ENCODE data around the gene KCNQ1.

The KCNQ1 gene

DNA sequence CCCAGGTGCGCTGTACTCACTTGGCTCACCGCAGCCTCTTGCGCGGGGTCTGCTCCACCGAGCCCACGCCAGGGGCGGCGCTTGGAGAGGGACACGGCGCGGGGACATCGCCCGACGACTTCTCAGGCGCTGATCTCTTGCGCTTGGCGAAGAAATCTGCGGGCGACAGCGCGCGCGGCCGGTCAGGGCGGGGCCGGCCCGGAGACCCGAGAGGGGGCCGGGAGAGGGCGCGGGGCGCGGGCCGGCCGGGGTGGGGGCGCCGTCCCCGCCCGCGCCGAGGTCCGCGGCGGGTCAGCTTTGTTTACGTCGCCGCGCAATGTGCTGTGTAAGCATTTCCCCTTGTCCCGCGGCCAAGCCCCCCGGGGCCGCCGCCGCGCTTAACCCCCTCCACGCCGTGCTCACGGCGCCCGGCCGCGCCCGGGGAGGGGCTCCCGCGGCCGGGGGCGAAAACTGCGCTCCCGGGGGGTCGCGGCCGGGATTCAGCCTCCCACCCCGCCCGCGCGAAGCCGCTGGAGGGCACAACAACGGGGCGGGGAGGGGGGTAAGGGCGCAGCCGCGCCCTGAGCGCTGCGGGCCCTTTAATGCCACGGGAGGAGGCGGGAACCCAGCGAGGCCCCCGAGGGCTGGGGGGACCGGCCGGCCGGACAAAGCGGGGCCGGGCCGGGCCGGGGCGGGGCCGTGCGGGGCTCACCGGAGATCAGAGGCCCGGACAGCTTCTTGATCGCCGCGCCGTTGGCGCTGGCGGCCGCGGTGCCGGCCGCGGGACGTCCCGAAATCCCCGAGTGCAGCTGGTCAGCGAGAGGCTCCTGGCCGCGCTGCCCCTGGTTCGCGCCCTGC is 439.4 kb downstream of the KCNQ1 start:
- no peak for DNase-seq

- DNase-seq, result no peak
These were observed 440.3 kb downstream of the KCNQ1 start for GRCh38 chr11:2885017-2885677.

- DNase-seq, result no peak
These were observed 440.9 kb downstream of the KCNQ1 start, which contains the start of gene CDKN1C for GRCh38 chr11:2885678-2886081. TSS of gene CDKN1C (minus strand) at chr11:2885775. CDS start at chr11:2885456, 319 bp downstream.

DNA sequence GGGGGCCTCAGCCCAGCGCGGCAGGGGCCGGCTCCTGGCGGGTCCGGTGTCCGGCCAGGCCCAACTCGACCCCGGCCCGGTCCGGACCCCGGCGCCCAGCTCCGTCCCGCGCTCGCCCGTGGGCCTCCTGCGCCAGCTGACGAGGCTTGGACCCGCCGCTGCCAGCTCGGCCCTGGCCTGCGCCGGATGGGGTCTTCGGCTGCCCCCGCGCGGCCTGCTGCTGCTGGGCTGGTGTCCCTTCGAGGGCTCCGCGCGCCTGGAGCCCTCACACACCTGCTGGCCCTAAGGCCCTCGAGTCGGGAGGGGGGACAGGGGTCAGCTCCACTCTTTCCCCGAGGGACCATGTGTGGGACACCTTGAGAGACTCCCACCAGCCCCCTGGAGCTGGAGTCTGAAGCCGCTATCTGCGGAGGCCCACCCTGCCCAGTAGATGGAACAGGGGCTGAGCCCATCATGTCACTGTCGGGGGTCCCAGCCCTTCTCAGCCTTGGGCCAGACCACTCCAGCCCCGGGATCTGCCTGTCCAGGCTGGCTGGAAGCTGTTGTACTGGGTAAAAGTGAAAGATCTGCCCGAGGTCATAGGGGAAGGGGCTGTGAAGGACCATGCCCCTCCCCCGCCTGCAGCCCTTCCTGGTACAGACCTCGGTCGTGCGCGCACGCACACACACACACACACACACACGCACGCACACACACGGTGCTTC is 441.5 kb downstream of the KCNQ1 start:
- DNase-seq, result no peak

GRCh38 chr11:2886936-2887335 is 442.1 kb downstream of the KCNQ1 start:
- DNase-seq, result no peak

DNA sequence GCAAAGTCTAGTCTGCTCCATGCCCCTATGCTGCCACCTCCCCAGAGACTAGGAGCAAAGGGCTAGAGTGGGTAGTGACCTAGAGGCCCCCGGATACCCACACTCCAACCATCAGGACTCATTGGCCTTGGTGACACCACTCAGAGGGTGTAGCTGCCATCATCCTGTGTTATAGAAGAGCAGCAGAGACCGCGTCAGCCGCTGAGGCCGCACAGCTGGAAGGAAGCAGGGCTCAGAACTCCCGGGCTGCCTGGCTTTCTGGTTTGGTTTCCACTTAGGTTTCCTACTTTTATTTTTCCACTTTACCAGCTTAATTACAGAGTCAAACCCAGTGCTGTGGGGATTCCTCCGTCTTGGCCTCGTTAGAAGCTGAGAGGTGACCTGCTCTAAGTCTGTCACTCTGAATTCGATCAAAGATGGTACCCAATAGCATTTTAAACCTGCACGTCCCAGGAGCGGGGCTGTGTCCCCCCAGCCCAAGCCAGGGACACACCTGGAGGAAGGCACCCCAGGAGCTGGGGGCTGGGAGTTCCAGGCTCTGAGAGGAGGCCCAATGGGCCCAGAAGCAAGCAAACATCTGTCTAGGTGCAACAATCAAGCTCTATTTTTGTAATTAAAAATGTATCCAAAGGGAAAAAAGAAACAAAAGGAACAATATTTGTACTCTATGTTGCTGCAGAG is 442.8 kb downstream of the KCNQ1 start:
- no peak for DNase-seq

- DNase-seq, result peak; percentile 28
These were observed 443.6 kb downstream of the KCNQ1 start for GRCh38 chr11:2888266-2888968.

DNA sequence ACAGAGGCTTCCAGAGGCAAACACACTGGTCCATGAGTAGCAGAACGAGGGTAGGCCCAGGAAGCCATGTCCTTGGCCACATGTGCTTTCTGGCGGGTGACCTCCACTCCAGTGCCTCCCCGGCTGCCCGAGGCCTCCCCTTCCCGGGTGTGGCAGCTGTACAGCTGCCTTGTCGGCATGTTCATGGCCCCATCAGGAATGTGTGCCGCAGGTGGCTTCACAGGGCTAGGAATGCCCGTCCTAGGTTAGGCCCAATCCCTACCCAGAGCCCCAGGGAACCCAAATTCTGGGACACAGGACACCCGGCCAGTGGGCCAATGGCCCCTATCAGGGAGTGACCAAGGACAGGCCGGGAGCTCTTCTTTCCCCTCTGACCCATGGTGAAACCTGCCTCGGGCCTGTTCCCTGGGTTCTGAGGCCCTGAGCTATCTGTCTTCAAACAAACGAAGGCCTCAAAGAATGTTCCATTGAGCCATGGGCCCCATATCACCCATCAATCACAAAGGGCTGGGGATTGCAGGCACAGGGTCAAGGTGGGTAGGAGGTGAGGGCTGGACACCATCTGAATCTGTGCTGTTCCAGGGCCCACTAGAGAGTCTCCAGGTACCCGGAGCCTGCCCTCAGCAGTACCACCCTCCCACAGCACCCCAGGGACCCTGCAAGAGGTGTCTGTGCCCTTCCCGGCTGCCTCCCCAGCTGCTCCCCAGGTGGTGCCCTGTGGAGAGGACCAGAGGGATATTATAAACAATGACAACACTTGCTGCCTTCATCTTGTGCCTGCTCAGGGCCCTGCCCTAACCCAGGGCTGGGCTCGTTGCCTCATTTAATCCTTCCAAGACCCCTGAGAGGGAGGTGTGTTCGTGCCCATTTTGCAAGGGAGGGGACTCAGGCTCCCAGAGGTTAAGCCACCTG is 444.8 kb downstream of the KCNQ1 start:
- DNase-seq, result no peak

DNA sequence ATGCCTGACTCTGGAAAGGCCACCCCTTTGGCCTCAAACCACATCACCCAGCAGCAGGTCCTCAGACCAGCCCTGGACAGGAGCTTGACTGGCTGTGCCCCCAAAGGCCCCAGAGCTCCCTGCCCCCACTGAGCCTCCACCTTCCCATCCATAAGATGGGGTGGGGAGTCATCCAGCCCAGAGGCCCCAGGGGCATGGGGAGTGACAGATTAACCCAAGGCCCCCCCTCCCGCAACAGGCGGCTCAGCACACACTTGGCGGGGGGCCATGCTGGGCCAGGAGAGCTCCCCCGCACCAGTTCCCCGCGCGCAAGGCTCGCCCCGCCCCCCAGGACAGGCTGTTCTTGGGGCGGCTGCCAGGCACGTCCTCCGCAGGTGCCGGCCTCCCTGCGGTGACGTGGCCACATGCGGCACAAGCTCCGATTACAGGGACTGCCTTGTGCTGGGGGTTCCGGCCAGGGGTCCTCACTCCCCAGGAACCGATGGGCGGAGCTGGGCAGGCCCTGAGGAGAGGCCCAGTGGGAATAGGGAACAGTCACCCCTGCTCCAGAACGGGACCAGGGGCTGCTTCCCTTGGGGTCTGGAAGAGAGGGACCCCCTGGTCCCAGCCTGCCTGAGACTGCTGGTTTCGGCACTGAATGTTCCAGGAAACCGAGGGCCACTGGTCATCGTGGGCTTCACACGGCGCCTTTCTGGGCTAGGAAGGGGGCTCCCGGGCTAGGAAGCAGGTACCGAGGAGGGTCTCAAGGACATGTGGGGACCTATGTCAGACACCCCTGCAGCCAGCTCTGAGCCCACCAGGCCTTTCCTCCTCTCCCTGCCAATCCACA is 445.9 kb downstream of the KCNQ1 start:
- DNase-seq, result no peak

DNA sequence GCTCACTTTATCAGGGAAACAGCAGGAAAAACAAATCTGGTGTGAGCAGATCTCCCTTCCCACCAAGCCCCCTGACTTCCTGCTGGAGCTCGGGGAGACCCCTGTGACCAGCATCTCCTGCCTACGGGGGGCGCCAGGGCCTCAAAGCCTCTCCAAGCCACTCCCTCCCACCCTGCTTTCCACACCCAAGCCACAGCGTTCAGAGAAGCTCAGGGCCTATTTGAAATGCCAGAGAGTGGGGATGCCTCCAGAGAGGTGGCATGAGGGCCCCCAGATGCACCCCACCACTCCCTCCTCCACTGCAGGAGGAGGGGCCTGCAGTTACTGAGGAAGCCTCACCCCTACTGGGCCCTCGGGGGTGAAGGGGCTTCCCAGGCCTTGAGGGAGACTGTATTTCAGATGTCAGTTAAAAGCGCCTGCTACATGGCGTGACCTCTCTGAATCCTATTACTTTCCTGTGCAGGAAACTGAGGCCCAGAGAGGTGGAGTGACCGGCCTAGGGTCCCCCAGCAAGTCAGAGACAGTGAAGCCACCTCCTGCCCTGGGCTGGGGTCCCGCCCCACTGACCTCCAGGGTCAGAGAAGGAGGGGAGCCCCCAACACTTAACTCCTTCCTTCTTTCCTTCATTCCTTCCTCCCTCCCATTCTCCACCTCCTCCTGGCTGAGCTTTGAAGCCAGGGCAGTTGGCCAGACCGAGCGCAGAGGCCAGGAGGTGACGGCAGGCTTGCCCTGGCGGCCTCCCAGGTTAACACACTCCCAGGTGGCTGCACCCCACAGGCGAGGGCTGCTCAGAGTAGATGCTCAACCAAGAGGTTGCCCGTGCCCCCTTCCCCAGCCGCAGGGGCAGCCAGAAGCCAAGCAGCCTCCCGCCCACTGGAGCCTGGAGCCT is 446.8 kb downstream of the KCNQ1 start:
- DNase-seq, result no peak

DNA sequence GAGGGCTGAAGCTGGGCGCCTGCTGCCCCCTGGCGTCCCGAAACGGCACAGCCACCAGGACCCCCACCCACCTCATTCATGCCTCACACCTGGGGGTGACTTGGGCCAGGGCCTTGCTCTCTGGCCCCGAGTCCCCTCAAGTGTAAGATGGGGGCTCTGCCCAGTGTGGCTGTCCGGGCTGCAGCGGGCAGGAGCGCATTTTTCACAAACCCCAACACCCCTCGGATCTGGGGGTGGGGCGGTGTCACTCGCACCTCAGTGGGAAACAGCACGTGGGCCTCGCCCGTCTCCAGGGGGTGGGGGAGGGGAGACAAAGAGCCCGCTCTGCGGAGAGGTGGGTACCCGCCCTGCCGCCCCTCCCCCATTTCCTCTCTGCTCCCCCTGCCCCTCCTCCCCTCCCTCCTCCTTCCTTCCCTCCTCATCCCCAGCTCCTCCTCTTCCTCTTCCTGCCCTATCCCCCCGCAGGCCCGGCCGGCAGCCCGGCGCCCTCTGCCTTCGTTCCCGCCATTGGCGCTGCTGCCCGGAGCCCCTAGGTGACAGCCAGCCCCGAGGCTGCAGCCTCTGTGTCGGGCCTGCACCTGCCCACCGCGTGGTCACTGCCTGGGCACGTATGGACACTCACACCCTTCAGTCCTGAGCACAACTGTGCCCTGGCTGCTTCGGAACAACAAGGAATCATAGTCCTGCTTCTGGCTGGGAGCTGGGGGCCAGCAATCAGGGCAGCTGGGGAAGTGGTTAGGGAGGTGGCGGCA is 447.6 kb downstream of the KCNQ1 start:
- no peak for DNase-seq

DNA sequence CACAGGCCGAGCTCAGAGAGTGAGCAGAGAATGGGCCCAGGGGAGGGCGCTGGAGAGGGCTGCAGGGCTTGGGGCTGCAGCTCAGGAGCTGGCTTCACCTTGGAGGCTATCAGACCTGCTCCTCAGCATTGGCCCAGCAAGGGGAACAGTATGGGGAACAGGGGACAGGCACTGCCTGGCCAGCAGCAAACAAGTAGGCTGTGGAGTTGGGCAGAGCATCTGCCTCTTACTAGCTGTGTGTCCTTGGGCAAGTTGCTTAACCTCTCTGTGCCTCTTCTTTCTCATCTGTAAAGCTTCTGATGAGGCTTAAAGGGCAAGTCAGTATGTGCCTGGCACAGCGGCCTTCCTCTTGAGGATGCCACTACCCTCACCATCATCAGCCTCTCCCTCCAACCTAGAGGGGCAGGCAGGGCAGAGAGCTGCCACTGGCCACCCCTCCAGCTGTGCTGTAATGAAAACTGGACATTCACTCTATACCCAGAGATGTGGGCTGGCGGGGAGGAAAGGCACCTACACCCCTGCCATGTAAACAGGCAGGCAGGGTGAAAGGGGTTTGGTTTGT is 448.2 kb downstream of the KCNQ1 start:
- no peak for DNase-seq

DNA sequence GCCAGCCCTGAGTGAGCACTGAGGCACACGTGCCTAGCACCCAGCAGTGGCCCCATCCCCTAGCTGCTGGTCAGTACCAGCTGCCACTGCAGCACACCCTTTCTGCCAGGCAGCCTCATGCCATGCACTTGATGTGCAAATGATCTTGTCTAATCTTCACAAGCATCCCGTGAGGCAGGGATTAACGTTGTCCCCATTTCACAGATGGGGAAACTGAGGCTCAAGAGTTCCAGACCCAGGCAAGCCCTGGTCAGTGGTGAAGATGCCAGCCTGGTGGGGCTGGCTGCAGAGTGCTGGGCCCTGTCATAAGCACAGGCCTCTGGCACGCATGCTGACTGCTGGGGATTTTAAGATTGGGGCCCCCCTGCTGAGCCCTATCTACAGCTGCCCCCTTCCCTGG is 449.1 kb downstream of the KCNQ1 start:
- no peak for DNase-seq

DNA sequence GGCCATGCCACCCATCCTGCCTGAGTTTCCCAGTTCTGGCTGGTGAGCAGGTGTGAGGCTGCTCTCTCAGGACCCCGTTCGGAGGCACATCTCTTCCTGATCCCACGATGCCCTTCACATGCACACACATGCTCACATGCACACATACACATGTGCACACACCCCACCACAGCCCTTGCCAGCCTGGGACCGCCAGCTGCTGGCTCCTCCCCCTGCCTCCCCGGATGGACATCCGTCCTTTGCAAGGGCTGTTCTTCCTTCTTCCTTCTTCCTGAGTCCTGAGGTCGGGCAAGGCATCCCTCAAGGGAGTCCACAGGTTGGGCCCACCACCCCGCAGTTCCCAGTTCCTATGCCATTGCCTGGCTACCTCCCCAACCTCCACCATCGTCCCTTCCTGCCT is 451.2 kb downstream of the KCNQ1 start:
- DNase-seq, result no peak

GRCh38 chr11:2897048-2897447 is 452.2 kb downstream of the KCNQ1 start:
- no peak for DNase-seq

DNA sequence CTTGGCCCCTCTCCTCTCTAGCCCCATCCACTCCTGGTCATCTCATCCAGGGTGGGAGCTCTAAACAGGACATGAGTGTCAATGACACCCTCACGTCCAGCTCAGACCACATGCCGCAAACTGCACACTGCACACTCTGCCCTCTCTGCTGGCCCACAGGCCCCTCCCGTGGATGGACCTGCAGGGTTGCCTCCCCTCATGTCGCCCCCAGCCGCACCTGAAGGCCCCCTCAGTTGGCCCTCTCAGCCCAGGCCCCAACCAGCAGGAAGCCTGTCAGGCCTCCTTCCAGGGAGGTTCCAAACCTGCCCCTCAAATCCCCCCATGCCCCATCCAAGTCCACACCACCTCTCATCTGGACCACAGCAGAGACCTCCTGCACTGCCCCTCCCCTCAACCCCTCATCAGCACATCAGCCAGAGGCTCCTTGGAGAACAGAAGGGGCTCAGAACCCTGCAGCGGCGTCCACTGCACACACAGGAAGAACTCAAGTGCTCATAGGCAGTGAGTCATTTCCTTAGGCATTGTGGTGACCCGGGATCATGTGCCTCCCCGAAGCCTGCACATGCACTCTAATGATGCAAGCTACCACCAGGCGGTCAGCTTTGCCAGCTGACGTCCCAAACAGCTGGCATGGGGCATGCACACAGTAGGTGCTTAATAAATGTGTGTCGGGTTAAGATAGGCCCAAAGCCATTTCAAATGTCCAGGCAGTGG is 453.7 kb downstream of the KCNQ1 start:
- DNase-seq, result no peak

Measured in GOT3 (cell line).